ENCODE results near the gene COPS3. TPM values are rescaled to one million over a fixed set of nuclear protein-coding genes. Genes with fewer than 3 reads are reported as not detected.

COPS3 gene
- total RNA-seq: 20.3 TPM

DNA sequence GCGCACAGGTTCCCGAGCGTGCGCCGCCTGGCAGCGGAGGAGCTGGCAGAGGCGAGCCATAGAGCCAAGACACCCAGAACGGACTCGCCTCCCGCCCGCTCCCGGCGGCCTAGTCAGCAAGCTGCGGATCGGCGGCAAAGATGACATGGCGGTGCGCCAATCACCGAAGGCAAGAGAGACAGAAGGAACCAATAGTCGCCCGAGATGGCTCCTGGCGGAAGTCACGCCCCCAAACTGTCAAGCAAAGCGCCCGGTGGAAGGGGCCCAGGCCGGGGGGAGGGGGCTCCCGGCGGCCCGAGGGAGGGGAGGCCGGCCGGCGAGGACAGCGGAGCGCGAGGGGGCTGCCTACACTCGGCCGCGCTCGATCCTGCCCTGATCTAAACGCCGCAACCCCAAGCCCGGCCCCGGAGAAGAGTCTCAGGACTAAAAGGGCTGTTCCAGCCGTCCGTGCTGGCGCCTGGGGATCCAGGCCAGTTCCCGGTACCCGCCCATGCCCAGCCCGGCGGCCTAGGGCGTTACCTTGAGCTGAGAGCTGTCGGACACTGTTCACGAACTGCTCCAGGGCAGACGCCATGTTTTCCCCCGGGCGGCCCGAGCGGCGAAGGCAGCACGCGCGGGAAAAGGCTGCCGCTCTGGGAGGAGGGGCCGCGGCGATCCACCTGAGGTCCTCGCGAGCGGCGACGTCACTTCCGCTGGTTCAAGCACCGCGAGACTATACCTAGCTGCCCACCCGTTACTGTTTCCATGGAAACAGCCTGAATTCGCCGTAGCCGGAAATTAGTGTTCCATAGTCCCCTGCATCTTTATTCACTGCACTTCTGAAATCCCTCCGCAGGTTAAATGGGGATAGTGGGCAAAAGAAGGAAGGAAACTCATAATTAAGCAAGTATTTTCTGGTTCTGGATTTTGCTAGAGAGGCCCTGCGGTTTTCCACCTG, at the start of gene COPS3:
Gene COPS3 (minus strand): TSS at position 634 of the 937 bp plus-strand sequence. CDS start 60 bp downstream, at position 574.
- DNase-seq (ENCODE audit: low spot score): peak; percentile 99
- peak; percentile 95 for ATAC-seq

GRCh38 chr17:17328251-17328650, 47.2 kb upstream of the COPS3 start:
- DNase-seq (ENCODE audit: low spot score) (no peak), ATAC-seq (no peak)

DNA sequence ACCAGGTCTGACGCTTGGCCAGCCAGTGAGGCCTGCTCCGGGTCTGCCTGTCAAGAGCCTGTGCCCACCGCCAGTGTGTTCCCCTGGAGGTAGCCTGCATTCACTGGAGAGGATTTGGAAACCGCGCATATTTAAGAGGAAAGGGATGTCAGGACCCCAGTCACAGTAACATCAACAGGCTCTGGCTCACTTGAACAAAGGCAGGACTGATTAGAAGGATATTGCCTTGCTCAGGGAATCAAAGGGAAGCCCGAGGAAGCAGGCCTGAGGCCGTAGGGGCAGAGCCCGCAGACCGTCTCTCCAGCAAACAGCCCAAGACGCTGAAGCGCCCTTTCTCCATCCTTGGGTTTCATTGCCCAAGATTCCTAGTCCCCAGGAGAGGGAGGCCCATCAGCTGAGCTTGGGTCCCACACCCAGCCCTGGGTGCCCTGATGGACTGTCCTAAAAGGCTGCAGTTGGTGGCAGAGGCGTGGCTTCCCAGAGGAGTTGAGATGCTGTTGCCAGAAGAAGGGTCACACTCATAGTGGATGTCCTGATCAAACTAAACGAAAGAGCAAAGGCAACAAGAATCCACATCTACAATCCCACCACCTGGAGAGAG, 45.3 kb upstream of the COPS3 start:
- ATAC-seq (no peak), DNase-seq (ENCODE audit: low spot score) (no peak)

GRCh38 chr17:17325816-17326215, 44.8 kb upstream of the COPS3 start:
- no peak for DNase-seq (ENCODE audit: low spot score)
- ATAC-seq: no peak

GRCh38 chr17:17325228-17325627, 44.2 kb upstream of the COPS3 start:
- ATAC-seq: no peak
- DNase-seq (ENCODE audit: low spot score): no peak

DNA sequence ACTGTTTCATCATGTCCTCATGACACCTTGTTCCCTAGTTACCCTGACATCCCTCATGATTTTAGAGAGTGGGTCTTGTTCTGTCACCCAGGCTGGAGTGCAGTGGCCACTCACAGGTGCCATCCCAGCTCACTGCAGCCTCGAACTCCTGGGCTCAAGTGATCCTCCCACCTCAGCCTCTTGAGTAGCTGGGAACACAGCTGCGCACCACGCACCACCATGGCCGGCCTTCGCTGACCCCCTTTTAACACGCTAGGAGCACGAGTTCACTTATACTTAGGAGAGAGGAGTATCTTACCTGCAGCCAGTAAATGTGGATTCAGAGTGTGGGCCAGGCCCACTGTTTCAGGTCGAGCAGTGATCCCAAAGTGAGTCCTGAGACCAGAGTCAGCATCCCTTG, 43.6 kb upstream of the COPS3 start:
- no peak for DNase-seq (ENCODE audit: low spot score)
- ATAC-seq: no peak

DNA sequence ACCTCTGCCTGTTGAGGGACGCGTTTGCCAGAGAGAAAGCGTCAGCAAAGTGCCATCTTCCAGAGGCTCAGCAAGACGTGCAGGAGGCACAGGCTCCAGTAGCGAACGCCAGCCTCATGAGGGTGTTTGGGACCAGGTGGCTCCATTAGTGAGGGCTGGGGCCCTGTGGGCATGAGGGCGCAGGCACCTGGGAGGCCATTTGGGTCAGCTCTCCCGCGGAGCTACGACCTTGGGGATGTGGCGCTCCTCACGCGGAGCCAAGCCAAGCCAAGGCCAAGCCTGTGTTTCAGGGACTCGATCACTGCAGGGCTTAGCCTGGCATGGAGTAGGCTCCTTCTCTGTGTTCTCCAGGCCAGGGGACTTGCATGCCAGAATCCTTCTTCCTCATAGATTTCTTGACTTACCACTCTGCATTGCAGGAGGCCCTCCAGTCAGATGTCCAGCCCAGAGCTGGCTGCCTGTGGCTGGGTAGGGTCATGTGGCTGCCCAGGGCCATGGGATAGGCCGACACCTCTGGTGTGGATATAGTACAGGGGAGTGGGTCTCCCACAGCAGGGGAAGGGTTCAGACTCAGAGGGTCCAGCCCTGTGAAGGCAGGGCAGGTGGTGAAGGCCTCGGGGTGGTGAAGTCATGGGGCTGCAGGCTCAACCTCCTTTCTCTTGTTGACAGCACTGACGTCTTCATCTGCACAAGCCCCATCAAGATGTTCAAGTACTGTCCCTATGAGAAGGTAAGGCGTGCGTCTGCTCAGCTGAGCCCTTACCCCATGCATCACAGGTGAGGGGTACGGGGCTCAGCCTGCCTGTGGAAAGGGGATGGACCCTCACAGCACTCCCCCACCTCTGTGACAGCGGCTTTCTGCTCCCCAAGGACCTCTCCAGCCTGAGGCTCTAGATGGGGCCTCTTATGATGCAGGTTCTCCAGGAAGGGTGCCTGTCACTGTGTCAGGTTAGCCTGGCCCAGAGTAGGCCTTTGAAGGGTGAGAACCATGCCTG, 41.8 kb upstream of the COPS3 start:
- no peak for DNase-seq (ENCODE audit: low spot score)
- no peak for ATAC-seq

DNA sequence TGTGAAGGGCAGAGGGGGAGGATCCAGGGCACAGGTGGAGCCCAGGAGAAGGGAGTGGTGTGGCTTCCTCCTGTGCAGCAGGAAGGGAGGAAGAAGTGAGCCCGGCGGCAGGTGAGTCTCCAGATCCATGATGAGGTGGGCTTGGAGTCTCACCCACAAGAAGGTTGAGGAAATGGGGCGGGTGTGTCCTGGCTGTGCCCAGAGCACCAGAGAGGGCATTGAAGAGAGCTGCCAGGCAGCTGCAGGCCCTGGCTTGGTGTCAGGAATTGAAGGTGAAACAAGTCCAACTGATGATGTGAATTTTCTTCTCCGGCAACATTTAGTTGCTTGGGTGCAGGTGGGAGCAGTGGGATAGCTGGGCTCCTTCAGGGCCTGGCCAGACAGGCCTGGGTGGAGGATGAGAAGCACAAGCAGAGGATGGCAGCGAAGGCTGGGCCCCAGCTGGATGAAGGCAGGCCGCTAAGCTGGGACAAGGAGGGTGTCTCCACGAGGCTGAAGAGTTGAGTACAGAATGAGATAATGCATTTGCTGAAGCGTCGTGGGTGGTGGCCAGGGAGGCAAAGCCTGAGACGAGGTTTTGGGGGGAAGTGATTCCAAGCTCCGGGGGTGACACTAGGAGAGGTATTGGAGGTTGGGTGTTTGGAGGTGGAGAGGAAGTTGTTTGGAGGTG, 40.4 kb upstream of the COPS3 start:
- ATAC-seq (no peak), DNase-seq (ENCODE audit: low spot score) (peak; percentile 29)

- ATAC-seq (no peak), DNase-seq (ENCODE audit: low spot score) (no peak)
These were observed 39.8 kb upstream of the COPS3 start for GRCh38 chr17:17320911-17321220.

DNA sequence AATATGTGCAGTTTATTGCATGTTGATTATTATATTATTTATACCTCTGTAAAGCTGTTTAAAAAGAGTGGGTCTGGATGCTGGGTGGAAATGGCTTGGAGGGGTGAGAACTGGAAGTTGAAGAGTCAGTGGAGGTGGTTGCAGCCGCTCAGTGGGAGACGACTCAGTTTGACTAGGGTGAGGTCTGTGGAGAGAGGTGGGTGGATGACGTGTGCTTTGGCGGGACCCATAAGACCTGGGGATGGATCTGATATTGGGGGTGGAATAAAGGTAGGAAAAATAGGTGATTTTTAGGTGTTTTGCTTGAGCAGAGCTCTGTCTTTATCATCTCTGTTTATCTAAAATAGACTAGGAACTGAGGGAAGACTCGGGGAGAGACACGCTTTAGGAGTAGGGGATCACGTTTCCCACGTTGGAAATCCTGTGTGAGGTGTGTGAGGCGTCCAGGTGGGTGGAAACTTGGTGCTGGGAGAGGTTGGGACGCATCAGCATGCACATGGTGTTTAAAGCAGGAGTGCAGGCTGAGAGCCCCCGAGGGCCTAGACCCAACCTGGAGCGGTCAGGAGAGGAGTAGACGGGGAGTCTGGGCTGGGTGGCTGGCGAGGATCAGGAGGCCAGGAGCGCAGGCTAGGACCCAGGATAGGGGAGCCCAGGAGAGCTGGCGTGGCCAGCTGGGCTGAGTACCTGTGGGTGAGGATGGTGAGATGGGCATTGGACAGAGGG, 39.3 kb upstream of the COPS3 start:
- DNase-seq (ENCODE audit: low spot score): no peak
- ATAC-seq: no peak

GRCh38 chr17:17315142-17315821, 34.2 kb upstream of the COPS3 start:
- no peak for DNase-seq (ENCODE audit: low spot score)
- no peak for ATAC-seq

DNA sequence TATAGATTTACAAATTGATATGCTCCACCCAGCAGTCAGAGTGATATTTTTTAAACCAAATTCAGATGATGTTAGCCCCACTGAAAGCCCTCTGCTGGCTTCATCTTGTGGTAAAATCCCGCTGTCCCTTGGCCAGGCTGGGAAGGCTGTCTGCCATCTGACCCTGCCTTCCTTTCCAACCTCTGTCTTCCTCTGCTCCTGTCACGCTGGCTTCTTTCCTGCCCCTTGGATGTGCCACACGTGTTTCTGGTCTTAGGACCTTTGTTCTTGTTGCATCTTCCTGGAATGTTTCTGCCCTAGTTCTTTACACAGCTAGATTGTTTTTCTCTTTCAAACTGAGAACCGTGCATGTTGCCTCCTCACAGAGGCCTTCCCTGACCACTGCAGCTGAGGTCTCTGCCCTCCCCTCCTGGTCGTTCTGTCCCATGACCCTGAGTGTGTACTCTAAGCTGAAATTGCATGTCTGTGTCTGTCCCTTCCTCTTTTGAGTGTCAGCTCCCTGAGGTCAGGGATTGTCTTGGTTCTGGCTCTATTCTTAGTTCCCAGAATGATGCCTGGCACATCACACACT, 33.5 kb upstream of the COPS3 start:
- ATAC-seq (no peak), DNase-seq (ENCODE audit: low spot score) (no peak)

- ATAC-seq: peak; percentile 96
- peak; percentile 61 for DNase-seq (ENCODE audit: low spot score)
These were observed 32.4 kb upstream of the COPS3 start for GRCh38 chr17:17313350-17313991.

GRCh38 chr17:17309356-17309755, 28.3 kb upstream of the COPS3 start:
- ATAC-seq: no peak

GRCh38 chr17:17305281-17305801, 24.3 kb upstream of the COPS3 start:
- no peak for ATAC-seq

More at GRCh38 chr17:17309356-17309755, 28.3 kb upstream of the COPS3 start:
- DNase-seq (ENCODE audit: low spot score): no peak

GRCh38 chr17:17304521-17304985, 23.5 kb upstream of the COPS3 start:
- no peak for ATAC-seq
- DNase-seq (ENCODE audit: low spot score): no peak

More at GRCh38 chr17:17305281-17305801, 24.3 kb upstream of the COPS3 start:
- no peak for DNase-seq (ENCODE audit: low spot score)

DNA sequence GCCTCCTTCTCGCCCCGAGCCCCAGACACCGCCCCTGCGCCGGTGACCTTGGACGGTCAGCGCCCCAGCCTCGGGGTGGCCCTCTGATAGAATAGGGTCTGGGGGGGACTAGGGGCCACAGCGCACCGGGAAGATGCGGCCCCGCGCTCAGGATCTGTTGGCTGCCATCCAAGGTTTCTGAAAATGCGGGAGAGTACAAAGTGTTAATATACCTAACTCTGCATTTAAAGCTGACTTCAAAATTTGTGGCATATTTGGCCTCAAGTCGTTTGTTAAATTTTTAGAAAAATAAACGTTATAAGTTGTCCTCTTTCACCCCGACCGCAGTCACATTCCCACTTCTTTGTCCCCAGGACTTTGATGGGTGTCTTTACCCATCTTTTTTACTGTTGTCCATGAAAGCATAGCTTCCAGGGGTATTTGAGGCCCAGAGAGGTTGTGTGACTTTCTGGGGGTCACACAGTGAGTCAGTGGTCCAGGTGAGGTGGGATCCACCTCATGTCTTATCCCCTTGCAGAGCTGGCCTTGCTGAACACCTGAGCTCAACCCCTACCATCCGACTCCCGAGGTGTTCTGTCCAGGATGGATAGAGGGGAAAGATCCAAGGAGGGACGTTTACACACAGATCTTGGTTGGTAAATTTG, 22.9 kb upstream of the COPS3 start:
- DNase-seq (ENCODE audit: low spot score) (no peak), ATAC-seq (no peak)
